HG03439 (cell line): ENCODE data around the gene USO1.
"Not testable (repeated sequence)": the region's sequence is repeated elsewhere in the genome, so short reads cannot be mapped to it uniquely, and the experiment has no call there.

Experiments
- ATAC-seq: cut with Tn5 transposase; IDR thresholded peaks from one replicate; pipeline ENCODE4 v1.9.1; 2021; ENCODE audit warnings: mild to moderate bottlenecking, moderate library complexity; ENCODE audit not compliant: unreplicated experiment

Gene USO1

DNA sequence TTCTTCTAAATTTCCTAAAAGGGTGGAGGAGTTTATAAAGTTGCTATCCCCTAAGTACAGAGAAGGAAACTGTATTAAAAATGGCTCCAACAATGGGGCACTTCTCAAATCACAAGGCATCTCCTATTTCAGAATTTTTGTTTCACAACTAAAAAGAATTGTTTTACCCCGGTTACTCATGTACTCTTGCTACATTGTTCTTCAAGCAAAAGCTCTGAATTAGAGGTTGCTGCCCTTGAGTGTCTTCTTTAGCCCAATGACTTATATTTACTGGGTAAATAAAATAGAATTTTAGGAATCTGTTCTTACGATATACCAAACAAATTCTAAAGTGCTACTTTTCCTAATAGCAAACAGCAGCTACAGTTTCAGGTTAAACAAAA lies 110.4 kb downstream of the USO1 start:
- ATAC-seq, result no peak

DNA sequence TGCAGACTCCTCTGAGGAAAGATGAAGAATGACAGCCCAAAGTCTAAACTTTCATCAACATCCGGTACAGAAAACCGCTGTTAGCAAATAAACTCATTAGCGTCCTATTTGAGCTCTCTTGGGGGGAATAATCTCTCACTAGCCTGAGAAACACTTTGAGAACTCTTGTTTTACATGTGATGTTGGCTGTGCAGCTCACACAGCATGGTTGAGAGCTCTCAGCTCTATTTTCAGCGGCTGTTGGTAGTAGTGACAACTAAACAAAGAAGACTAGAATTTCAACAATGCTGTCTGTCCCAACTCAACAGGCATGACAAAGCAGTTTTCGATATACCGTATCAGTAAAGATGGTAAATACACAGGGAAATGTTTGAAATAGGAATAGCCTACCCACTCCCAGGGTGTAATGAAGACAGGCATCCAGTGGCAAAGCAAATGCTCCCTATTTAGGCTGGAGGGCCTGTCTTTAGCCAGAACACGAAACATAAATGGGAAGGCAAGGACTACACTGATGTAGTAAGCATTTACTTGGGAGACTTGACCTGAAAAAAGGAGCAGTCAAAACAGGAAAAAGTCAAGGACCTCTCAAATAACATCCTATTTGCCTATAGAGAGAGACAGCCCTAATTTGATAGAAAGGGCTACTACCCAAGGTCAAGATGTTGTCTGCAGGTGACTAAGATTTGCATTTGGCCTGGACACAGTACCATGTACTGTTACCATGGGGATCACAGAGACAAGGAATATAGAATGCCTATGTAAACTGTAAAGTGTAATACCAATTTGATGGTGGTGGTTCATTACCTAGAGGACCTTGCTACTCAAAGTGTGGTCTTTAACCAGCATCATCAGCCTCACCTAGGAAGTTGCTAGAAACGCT lies 117.5 kb downstream of the USO1 start:
- no peak for ATAC-seq

DNA sequence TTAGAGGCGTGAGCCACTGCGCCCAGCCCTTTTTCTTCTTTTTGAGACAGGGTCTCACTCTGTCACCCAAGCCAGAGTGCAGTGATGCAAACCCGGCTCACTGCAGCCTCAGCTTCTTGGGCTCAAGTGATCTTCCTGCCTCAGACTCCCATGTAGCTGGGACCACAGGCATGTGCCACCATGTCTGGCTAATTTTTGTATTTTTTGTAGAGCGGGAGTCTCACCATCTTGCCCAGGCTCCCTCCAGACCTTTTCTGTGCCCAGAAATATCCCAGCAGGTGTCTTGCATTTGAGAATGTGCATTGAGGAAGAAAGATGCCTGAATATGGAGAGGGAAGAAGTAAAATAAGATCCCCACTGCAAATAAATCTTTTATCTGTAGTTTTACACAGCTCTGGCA lies 119.2 kb downstream of the USO1 start:
- ATAC-seq, result no peak

DNA sequence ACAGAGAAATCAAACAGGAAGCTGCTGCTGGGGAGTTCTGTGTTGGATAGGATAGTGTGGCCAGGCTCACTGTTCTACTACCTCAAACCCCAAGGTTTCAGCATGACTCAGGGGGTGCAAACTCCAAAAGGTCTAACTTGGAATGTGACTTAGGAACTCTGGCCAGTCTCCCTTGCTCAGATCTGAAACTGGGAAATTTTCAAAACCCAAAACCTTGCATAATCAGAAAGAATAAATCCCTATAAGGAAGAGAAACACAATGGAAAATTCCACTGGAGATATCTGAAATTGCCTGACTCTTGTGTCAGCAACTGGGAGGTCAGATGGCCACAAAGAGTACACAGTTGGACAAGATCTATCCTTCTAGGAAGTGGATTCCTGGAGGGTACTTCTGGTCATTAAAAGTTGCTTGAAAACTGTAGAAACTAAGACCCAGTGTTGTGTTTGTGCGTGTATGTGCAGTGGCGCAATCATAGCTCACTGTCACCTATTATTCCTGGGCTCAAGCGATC lies 119.8 kb downstream of the USO1 start:
- no peak for ATAC-seq

DNA sequence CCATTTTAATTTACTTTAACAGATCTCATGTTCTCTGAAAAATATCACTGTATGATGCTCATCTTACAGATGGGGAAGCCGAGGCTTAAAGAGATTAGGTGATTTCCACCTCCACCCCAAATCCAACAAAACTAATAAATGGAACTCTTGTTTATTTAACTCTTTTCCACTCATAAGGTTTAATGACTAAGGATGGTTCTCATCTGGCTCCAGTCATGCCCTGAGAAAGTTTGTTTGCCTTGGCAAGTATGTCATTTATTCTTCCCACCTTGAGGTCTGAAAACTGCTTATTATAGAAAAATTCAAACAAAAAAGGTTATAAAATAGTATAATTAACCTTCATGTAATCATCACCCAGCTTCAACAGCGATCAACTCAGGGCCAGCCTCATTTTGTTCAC lies 121.6 kb downstream of the USO1 start:
- ATAC-seq, result no peak

DNA sequence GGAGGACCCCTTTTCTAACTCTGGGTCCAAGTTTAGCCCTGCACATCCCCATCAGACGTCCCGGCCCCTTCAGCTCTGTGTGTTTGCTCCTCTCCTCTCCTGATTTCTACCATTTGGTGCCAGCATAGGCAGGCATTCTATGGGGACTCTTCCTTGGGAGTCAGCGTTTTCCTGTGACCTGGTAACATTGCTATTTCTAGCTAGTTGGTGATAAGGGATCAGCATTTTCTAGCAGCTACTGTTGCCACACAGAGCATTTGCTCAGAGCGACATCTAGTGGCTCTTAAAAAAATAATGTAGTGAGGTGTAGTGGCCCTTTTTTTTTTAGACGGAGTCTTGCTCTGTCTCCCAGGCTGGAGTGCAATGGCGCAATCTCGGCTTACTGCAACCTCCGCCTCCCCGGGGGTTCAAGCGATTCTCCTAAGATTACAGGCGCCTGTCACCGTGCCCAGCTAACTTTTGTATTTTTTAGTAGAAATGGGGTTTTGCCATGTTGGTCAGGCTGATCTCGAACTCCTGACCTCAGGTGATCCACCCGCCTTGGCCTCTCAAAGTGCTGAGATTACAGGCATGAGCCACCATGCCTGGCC lies 123.9 kb downstream of the USO1 start:
- not testable (repeated sequence) for ATAC-seq

DNA sequence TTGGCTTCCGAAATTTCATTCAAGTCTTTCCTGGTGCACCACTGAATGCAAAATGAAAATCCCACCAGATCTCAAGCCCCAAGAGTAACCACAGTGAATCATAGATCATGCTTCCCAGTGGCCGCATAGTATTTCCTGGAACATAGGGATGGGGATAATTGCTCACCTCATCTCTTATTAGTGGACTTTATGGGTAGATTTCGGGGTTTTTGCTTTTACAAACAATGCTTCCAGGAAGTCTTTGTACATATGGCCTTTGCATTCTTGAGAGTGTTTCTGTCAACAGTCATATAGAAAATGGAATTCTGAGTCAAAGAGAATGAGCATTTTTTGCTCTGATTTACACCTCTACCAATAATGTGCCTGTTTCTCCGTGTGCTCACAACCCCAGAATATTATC lies 124.5 kb downstream of the USO1 start:
- no peak for ATAC-seq

DNA sequence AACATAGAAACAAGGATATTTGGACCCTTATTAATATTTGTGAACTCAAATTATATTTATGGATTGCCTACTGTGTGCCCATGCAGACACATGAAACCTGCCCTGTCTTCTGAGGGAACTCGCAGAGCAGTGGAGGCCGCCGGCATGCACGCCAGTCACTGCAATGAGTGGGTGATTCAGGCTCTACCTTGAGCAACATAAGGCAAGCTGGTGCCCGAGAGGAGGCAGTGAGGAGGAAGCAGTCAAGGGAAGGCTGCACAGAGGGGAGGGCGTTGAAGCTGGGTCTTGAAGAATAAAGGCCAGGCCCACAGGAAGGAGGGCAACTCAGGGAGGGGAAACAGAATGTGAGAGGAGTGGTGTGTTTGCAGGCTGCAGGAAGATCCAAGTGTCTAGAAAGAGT lies 125.1 kb downstream of the USO1 start:
- ATAC-seq, result no peak

DNA sequence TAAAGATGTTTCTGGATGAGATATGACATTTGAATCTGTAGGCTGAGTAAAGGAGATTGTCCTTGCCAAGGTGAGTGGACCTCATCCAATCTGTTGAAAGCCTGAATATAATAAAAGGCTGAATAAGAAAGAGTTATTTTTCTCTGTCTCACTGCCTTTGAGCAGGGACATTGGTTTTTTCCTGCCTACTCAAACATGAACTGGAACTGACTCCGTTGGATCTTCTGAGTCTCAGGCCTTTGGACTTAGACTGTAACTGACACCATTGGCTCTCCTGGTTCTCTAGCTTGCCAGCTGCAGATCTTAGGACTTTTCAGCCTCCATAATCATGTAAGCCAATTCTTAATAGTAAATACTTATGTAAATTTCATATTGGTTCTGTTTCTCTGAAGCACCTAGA lies 134.3 kb downstream of the USO1 start:
- ATAC-seq, result no peak

DNA sequence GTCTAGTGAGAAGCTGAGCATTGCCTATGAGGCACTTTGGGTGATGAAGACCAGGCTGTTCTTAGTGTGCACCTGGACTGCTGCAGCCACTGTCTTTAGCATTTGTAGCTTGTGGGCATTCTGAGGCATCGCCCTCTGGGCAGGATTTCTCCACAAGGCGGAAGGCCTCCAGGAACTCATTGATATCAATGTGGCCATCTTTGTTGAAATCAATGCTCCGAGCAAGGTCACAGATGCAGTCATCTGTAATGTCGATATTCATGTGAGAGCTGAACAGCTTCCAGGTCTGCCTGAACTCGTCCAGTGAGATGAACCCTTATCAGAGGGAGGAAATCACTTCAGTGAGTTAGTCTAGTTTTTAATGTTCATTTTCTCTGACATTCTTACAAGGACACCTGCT lies 136.2 kb downstream of the USO1 start:
- no peak for ATAC-seq
